ENCODE measurements around the gene ZNF433.
"Not testable (repeated sequence)": the region's sequence is repeated elsewhere in the genome, so short reads cannot be mapped to it uniquely, and the experiment has no call there.

ZNF433 gene

DNA sequence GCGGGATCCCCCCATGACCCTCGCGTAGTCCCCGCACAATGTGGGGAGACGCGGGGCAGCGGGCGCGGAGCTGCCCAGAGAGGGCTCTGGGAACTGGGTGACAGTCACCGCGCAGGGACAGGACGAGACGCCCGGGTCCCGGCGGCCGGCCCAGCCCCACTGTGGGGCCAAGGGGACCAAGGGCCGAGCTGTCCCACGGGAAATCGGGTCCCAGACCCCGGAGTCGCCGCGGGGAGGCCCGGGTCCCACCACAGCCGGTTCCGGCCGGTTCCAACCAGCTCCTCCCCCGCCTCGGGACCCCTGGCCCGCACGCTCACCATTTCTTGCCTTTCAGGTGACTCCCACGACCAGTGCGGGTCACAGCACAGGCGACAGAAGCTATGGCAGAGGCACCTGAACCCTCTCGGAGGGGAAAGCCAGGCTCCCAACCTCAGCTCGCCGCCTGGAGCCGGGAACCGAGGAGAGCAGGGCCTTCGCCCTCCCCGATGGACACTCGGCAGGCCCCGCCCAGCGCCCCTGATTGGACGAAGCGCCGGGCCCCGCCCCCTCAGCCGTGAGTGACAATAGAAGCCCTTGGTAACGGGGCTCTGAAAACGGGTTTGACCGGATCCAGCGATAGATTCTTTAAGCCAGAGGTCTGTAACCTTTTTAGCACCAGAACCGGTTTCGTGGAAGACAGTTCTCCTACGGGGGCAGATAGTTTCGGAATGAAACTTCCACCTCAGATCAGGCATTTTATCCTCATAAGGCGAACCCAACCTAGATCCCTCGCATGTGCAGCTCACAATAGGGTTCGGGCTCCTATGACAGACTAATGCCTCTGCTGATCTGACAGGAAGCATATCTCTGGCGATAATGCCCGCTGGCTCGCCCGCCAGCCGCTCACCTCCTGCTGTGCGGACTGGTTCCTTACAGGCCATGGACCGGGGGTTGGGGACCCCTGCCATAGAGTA, at the start of gene ZNF433:
Gene ZNF433, minus strand, starts transcription at position 460 of the 953 bp plus-strand sequence. Its CDS starts 140 bp downstream, at position 320.
- peak; percentile 81 for DNase-seq

DNA sequence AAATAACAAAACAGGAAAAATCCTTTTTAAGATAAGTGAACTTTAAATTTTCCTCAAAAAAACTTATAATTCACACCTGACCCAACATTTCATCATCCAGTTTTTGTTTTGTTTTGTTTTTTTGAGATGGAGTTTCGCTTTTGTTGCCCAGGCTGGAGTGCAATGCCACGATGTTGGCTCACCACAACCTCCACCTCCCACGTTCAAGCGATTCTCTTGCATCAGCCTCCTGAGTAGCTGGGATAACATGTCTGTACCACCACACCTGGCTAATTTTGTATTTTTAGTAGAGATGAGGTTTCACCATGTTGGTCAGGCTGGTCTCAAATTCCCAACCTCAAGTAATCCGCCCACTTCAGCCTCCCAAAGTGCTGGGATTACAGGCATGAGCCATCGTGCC, 47.9 kb upstream of the ZNF433 start:
- DNase-seq, result not testable (repeated sequence)

DNA sequence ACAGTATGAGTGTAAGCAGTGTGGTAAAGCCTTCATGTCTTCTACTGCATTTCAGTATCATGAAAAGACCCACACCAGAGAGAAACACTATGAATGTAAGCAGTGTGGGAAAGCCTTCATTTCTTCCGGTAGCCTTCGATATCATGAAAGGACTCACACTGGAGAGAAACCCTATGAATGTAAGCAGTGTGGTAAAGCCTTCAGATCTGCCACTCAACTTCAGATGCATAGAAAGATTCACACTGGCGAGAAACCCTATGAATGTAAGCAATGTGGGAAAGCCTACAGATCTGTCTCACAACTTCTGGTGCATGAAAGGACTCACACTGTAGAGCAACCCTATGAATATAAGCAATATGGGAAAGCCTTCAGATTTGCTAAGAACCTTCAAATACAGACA, 41.9 kb upstream of the ZNF433 start:
- DNase-seq, result no peak

DNA sequence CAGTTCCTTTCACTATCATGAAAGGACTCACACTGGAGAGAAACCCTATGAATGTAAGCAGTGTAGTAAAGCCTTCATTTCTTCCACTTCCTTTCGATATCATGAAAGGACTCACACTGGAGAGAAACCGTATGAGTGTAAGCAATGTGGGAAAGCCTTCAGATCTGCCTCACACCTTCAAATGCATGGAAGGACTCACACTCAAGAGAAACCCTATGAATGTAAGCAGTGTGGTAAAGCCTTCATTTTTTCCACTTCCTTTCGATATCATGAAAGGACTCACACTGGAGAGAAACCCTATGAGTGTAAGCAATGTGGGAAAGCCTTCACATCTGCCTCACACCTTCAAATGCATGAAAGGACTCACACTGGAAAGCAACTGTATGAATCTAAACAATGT, 40.9 kb upstream of the ZNF433 start:
- not testable (repeated sequence) for DNase-seq

DNA sequence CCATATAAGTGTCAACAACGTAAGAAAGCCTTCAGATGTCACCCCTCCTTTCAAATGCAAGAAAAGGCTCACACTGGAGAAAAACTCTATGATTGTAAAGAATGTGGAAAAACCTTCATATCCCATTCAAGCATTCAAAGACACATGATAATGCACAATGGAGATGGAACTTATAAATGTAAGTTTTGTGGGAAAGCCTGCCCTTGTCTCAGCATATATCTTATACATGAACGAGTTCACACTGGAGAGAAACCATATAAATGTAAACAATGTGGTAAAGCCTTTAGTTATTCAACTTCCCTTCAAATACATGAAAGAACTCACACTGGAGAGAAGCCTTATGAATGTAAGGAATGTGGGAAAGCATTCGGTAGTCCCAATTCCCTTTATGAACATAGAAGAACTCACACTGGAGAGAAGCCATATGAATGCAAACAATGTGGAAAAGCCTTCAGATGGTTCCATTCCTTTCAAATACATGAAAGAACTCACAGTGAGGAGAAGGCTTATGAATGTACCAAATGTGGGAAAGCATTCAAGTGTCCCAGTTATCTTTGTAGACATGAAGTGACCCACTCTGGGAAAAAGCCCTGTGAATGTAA, 40.2 kb upstream of the ZNF433 start:
- DNase-seq, result no peak

DNA sequence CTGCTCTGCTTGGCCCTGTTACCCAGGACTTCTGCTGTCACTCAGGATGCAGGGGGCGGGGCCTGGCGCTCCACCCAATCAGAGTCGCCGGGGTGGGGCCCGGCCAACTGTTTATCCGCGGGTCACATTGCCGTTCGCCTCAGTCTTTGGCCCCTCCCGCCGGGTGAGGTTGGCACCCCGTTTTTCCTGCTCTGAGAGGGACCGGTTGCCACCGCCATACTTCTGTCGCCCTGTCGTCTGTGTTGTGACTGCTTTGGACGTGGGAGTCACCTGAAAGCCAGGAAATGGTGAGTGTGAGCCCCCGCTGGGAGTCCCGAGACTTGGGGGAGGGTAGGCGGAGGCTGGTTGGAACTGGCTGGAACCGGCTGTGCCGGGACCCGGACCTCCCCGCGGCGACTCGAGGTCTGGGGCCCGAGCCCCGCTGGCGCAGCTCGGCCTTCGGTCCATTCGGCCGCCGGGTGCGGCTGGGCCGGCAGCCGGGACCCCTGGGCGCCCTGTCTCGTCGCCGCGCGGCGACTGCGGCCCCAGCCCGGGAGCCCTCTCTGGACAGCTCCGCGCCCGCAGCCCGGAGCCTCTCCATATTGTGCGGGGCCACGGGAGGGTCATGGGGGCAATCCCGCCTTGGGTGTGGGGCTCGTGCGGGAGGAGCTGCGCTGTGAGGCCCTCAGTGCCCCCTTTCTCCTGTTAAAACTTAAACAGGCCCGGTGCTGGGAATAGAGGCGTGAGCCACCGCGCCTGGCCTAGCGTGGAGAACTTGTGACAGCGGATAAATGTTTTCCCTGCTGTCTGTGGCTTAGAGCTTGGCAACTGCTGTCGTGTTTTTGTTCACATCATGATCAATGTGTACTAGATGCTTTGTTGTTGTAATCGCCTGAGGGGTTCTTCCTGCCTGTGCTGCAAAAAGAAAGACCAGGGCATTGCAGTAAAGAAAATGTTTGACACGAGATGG, 29.4 kb upstream of the ZNF433 start, which contains the start of gene ZNF844:
Gene ZNF844, plus strand, starts transcription at position 142 of the 949 bp plus-strand sequence. Its CDS starts 143 bp downstream, at position 285.
- DNase-seq, result peak; percentile 79

DNA sequence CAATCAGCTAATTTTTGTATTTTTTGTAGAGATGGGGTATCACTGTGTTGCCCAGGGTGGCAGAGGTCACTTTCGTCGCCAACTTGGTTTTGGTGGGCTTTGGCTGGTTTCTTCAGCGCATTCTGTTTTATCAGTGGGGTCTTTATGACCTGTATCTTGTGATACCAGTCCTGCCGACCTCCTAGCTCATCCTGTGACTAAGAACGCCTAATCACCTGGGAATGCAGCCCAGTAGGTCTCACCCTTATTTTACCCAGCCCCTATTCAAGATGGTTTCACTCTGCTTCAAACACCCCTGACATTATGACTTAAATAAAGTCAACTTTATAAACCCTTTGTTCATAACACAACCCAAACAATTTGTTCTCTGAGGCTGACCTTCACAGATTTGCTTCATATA, 20.3 kb upstream of the ZNF433 start:
- no peak for DNase-seq

DNA sequence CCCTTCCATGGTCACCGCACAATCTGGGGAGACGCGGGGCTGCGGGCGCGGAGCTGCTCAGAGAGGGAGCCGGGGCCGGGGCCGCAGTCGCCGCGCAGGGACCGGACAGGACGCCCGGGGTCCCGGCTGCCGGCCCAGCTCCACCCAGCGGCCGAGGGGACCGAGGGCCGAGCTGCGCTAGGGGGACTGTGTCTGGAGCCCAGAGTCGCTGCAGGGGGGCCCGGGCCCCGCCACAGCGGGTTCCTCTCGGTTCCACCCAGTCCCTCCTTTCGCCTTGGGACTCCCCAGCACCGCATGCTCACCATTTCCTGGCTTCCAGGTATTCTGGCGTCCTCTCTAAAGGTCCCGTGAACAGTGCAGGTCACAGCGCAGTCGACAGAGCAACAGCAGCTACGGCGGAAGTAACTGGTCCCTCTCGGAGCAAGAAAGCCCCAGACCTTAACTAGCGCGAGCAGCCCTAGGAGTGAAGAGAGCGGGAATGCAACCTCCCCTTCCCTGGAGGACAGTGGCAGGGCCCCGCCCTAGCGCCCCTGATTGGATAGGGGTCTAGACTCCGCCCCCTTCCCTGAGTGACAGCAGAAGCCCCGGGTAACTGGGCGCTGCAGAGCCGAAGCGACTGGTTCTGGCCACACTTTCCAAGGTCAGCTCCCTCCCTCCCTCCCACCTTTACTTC, 17.2 kb upstream of the ZNF433 start, which contains the start of gene ZNF878:
Gene ZNF878, minus strand, starts transcription at position 465 of the 673 bp plus-strand sequence. Its CDS starts 160 bp downstream, at position 305.
- DNase-seq, result peak; percentile 57

DNA sequence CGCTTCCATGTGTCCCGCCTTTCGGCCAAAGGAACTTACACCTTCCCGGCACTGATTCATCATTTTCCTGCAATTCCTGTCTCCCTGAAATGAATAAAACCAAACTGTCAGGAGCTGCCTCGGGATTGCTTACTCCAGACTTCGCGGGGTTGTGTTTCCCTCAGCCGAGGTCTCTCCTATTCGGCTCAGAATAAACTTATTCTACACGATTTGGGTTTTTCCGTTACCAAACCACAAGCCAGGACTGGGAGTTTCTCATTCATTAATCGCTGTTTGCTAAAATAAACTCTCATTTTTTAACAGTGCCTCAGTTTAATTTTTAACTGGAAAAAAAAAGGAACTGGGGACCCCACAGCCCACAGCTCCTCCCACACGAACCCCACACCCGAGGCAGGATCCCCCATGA, 16.6 kb upstream of the ZNF433 start:
- no peak for DNase-seq

DNA sequence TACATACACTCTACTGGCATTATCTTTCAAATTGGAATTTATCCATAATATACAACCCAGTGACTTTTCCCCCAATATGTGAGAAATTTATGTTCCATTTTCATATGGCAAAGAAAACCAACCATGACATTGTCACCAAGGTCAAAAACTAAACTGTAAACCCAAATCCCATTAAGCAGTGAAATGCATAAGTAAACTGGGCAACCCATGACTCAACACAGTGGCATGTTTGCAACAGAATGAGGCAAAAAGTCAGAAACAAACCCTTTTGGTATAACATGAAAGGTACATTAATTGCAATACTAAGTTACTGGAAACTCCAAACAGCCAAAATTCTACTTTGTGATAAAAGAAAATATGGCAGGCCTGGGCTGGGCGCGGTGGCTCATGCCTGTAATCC, 12.4 kb upstream of the ZNF433 start:
- no peak for DNase-seq

DNA sequence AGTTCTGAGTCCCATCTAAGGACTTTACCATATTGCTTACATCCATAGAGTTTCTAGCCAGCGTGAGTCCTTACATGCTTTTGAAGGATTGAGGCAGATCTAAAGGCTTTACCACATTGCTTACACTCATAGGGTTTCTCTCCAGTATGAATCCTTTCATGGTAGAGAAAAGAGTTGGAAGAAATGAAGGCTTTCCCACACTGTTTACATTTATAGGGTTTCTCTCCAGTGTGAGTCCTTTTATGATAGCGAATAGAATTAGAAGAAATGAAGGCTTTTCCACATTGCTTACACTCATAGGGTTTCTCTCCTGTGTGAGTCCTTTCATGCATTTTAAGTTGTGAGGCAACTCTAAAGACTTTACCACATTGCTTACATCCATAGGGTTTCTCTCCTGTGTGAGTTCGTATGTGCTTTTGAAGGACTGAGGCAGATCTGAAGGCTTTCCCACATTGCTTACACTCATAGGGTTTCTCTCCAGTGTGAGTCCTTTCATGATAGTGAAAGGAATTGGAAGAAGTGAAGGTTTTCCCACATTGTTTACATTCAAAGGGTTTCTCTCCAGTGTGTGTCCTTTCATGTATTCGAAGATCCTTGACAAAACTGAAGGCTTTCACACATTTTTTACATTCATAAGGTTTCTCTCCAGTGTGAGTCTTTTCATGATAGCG, 8.4 kb upstream of the ZNF433 start:
- no peak for DNase-seq

DNA sequence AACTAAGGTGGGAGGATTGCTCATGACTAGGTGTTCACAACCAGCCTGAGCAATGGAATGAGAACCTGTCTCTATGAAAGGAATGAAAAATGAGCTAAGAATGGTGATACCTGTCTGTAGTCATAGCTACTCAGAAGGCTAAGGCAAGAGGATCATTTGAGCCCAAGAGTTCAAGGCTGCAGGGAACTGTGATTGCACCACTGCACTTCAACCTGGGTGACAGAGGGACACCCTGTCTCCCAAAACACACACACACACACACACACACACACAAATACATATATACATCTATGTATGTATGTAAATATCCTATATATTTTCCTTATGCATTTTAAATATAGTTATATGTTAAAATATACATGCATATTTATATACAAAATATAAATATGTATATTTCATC, 7.4 kb upstream of the ZNF433 start:
- no peak for DNase-seq

DNA sequence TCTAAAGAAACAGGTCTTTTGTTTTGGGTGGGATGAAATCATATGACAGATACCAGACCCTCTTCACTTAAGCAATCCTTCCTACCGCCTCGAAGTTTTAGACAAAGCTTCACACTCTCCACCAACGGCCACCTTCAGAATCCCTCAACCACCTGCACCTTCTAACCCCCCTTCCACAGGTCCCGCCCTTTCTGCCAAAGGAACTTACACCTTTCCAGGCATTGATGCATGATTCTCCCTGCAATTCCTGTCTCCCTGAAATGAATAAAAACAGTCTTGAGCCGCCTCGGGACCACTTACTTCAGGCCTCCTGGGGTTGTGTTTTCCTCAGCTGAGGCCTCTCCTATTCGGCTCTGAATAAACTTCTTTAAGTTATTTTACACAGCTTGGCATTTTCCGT, 859 bp downstream of the ZNF433 start:
- DNase-seq, result no peak

DNA sequence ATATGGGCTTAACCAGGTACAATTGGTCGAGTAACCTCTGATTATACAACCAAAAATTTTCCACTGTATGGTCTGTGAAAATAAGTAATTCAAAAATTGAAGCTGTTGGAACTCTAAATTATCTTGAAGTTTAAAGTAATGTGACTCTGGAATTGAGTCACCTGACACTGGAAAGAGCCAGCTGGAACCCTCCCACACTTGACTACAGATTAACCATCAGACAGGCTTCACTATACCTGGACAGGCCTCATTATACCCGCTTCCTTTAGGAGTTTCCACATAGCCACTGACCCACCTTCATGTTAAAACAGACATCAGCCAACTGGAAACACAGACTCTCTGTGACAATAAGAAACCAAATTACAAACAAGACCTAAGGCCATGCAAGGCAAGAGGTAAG, 1.3 kb downstream of the ZNF433 start:
- no peak for DNase-seq

DNA sequence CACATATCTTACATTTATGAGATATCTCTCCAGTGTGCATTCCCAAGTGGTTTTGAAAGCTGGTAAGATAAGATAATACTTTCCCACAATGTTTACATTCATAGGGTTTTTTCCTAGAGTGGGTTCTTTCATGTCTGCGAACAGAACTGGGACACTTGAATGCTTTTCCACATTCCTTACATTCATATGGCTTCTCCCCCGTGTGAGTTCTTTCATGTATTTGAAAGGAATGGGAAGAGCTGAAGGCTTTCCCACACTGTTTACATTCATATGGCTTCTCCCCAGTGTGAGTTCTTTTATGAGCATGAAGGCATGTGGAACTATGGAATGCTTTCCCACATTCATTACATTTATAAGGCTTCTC, 19.7 kb downstream of the ZNF433 start:
- no peak for DNase-seq

DNA sequence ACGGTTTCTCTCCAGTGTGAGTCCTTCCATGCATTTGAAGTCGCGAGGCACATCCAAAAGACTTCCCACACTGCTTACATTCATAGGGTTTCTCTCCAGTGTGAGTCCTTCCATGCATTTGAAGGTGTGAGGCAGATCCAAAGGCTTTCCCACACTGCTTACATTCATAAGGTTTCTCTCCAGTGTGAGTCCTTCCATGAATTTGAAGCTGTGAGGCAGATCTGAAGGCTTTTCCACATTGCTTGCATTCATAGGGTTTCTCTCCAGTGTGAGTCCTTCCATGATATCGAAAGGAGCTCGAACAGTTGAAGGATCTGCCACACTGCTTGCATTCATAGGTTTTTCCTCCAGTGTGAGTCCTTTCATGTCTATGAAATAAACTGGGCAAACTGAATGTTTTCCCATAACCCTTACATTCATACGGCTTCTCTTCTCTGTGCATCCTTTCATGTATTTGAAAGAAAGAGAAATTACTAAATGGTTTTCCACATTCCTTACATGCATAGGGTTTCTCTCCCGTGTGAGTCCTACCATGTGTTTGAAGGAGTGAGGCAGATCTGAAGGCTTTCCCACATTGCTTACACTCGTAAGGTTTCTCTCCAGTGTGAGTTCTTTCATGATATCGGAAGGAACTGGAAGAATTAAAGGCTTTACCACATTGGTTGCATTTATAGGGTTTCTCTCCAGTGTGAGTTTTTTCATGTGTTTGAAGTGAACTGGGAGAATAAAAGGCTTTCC, 20.3 kb downstream of the ZNF433 start:
- no peak for DNase-seq

DNA sequence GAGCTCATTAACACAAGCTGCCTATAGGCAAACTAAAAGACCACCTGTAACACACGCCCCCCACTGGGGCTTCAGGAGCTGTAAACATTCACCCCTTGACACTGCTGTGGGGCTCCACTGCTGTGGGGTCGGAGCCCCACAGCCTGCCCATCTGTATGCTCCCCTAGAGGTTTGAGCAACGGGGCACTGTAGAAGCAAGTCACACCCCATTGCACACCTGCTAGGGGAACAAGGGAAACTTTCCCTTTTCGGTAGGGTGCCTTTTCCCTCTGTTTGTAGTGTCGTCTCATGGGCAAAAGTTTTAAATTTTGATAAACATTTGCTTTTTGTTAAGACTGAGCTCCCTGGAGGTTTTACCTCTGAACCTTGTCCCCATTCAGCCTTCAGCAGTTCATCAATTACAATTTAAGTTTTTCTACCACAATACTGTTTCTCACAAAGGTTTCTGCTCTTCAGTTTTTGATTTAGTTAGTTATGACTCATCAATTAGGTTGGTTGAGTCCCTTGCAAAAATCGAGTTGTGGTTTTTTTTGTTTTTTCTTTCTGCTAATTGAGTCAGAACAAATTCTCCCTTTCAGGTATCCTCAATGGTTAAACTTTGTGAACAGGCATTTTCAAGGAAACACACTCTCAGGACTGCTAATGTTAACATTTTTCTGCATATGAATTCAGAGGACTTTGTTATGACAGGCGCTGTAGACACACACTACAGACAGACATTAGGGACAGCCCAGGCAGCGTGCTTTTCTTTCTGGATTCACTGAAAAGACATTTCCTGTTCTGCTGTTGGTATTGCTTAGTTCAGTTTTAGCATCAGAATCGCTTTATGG, 35.1 kb downstream of the ZNF433 start:
- DNase-seq, result no peak

DNA sequence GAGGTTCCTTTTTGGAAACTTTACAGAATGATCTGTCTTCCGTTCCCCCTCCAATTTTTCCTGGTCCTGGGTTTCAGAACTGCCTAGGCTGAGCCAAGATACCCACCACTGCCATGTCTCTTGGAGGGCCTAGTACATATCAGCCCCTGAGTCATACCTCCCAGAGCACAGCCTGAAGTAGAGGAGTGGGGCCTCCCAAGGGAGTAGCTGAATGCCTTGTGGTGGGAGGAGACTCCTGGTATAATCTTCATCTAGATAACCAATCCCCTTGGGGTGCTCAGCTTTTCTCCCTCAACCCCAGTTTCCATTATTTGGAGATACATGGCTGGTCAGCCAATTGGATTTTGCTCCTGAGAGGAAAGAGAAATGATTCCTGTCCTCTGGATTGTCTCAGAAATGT, 40.3 kb downstream of the ZNF433 start:
- no peak for DNase-seq

DNA sequence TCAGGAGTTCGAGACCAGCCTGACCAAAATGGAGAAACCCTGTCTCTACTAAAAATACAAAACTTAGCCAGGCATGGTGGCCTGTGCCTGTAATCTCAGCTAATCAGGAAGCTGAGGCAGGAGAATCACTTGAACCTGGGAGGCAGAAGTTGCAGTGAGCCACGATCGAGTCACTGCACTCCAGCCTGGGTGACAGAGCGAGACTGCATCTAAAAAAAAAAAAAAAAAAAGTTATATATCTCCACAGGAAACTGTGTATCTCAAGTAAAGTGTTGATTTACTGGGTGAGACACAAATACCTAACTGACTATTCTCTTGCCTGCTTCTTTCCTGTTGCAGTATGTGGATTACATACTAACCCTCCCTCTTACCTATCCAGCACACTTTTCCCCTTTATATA, 43.6 kb downstream of the ZNF433 start:
- DNase-seq, result not testable (repeated sequence)

DNA sequence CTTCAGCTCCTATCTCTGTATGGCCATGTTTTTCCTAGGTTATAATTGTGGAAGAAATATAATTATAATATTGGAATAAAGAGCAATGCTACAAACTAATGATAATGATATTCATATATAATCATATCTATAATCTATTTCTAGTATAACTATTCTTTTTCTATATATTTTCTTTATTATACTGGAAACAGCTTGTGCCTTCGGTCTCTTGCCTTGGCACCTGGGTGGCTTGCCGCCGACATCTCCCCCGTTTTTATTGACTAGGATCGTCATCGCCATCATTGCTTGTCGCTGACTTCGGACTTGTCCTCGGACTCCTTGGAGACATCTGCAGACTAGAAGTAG, 46.4 kb downstream of the ZNF433 start:
- DNase-seq, result no peak
